ENCODE data around the gene SNED1.

The SNED1 gene

DNA sequence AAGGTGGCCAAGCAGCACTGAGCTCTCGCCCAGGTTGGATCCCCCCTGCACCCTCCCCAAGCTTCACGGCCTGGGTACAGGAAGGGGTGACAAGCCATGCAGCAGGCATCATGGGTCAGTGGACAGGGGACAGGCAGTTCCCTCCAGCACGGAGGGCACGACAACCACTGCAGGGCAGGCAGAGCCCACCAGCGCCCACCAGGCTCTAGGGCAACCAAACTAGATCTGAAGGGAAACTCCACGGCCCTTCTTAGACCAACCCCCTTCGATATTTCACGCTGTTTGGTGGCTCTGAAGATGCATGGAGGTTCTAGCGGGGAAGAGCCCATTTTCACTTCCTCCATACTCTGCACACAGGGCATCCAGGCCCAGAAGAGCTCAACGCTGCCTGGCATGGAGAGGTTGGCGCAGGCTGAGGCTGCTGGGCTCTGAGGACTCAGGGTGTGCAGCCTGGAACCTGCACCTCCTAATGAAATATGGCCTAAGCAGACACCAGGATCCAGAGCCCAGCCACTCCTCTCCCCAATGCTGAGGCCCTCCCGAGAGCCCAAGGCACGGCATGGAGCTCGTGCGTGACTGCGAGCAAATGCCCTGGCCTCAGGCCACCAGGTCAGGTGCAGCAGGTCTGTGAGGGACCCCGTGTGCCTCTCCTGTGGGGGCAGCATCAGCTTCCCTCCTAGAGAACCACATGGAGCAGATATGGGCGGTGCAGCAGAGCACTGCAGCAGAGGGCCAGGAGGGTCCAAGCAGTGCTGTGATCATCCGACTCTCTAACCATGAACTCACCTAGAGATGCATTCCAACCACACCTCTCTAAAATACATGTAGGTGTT lies 112.4 kb downstream of the SNED1 start:
- no peak for DNase-seq

DNA sequence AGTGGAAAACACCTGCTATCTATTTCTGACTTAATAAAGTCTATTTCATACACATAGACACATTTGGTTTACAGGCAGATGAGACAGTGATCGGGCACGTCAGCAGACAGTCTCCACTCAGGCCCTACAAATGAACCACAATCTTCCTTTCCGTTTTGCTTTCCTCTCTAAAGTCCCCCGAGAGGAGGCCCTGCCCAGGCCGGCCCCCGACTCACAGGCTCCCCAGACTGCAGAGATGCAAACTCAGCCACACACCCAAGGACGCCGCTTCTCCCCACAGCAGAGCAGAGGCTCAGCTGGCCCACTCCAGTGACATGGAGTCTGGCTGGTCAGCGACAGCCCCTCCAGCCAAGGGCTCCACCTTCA lies 113.0 kb downstream of the SNED1 start:
- no peak for DNase-seq

DNA sequence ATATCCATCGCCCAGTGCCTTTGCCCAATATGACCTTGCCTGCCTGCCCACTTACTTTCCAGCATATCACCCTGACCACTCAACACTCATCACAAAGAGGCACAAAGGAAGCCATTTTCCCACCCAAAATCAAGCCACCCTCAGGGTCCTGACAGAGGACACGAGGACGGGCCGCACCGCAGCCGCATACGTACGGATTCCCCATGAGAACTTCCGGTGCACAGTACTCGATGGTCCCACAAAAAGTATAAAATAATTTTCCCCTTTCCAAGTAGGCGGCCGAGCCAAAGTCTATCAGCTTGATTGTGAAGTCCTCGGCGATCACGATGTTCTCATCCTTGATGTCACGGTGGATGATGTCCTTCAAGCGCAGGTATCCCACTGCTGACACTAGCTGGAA lies 113.6 kb downstream of the SNED1 start:
- DNase-seq, result no peak

DNA sequence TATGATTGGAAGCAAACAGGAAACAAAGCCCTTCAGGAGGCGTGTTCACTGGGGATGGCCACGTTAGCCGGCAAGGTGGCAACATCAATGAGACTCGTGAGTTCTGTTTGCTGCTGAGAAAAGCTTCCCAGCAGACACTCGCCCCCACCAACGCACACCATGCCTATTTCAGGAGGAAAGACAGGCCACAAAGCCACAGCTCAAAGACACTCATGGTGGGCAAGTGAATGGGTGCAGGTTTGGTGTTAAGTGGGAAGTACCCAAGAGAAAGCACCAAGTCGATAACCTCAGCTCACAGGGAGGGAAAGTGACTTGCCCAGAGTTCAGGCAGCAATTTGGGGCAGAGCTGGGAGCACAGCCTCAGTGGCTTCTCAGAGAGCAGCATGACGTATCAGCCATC lies 114.2 kb downstream of the SNED1 start:
- no peak for DNase-seq

DNA sequence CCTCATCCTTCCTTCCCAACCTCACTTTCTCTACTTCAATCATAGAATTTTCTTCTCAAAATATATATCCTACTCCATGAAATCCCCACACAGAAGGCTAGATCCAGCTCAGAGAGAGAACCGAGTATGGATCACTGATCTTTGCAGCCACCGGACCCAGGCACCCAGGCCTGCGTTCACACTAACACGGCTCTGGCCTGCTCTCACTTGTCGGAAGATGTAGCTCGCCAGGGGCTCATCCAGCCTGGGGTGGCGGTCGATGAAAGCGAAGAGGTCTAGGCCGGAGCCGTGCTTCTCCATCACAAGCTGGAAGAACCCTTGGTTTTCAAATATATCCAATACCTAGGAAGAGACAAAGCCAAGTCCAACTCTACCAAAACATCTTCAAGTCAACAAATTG lies 116.4 kb downstream of the SNED1 start:
- no peak for DNase-seq

DNA sequence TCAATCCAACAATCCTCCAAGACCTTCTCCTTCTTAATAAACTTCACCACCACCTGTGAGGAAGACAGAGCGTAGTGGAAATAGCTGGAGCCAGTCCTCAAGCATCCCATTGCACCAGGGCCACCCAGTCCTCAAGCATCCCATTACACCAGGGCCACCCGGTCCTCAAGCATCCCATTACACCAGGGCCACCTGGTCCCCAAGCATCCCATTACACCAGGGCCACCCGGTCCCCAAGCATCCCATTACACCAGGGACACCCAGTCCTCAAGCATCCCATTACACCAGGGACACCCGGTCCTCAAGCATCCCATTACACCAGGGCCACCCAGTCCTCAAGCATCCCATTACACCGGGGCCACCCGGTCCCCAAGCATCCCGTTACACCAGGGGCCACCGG lies 116.9 kb downstream of the SNED1 start:
- no peak for DNase-seq

DNA sequence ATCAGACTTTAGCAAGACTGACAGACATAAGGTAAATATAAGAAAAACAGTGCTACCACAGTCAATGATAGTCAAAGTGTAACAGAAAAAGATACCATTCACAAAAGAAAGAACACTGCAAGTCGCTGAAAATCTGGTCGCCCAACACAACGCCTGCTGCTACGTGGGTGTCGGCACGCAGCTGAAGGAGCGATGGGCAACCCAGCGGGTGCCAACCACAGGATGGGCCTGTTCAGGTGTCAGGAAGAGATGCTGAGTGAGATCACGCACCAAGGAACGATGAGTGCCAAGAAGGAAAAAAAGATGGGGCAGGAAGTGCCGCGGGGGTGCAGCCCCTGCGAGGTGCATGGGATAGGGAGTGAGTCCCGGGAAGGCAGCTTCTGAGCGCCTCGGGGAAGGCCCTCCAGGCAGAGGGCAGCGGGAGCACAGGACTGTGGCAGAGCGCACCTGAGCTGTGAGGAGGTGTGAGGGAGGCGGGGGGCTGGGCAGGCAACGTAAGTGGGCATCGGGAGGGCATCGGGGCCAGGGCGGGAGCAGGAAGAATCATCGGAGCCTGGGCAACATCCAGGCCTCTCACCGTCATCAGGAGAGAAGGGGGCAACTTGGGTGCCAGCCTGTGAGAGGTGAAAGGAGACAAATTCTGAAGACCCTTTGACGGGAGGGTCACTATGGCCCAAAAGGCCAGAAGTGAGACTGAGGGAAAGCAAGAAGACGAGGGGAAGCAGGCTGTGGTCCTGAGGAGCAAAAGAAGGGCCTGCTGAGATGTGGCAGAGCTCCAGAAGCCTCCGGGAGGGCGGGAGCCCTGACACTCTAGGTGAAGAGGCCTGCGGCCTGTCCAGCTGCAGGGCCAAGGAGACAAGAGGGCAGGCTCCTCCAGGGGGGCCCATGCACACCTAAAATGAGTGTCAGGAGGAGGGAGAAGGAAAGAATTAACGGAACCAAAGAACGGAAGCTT lies 118.5 kb downstream of the SNED1 start:
- DNase-seq, result no peak

DNA sequence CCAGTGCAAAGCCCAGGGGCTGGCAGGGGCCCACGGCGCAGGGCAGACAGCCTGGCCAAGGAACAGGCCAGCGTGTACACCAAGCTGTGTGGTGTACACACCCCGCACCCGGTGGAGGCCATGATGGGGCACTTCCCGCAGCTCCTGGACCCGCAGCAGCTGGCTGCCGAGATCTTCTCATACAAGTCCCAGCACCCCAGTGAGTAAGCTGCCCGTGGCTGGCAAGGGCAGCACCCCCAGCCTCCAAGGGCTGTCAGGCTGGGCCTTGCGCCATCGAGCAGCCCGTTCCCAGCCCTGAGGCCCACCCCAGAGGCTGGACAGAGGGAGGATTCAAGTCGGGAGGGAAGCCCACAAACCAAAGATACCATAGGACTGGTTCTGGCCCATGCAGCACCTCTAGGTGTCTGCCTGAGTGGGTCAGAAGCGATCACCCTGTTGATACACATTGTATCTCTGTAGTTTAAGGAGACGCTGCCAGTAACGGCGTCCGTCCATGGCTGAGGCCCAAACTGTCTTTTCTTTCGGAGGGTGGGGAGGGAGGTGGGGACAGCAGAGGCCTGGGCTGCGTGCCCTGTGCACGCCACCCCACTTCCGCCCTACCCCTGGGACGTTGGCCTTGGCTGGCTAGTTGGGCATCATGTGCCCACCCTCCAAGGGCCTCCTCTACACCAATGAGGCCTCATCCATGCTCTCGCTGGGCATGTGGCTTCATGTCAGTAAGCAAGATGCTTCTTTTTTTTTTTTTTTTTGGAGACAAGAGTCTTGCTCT lies 120.5 kb downstream of the SNED1 start:
- no peak for DNase-seq

DNA sequence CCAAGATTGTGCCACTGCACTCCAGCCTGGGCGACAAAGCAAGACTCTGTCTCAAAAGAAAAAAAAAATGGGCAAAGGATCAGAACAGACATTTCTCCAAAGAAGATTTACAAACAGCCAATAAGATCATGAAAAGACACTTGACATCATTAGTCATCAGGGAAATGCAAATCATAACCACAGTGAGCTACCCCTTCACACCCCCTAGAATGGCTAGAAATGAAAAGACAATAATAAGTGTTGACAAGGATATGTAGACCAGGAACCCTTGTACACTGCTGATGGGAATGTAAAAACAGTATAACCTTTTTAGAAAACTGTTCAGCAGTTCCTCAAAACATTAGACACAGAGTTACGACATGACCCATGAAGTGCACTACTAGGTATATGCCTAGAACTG lies 122.0 kb downstream of the SNED1 start:
- no peak for DNase-seq

DNA sequence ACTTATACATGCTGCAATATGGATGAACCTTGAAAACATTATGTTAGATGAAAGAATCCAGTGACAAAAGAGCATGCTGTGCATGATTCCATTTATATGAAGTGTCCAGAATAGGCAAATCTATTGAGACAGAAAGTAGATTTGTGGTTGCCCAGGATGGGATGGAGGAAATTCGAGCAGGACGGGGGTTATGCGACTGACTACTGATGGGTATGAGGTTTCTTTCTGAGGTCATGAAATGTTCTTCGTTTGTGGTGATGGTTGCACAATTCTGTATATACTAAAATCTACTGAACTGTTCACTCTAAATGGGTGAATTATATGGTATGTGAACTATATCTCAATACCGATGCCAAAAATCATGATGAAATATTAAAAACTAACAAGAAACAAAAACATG lies 122.6 kb downstream of the SNED1 start:
- no peak for DNase-seq

DNA sequence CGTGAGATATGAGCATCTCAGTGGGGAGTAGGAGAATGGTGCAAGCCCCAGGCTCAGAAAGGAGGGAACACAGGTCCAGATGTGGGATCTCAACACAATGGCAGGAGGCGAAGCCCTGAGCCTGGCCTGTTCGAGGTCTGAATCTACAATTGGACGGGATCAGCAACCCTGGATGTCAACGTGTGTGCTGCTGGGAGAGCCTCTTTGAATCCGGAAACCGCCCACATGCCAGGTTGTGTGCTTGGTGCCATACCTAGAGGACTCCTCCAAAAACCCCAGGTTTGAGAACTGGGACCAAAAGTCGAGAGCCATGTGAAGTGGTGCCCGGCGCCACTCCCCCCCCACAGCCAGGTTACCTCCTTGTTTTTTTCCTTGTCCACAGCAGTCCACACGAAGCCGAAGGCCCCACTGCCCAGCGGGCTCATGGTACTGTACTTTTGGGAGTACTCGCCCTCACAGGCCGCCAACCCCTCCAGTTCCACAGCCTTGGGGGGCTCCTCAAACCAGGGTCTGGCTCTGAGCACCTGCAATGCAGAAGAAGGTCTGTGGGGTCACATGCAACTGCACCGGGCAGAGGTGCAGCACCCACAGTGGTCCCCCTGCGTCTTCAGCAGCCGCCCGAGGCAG lies 124.1 kb downstream of the SNED1 start:
- DNase-seq, result no peak

DNA sequence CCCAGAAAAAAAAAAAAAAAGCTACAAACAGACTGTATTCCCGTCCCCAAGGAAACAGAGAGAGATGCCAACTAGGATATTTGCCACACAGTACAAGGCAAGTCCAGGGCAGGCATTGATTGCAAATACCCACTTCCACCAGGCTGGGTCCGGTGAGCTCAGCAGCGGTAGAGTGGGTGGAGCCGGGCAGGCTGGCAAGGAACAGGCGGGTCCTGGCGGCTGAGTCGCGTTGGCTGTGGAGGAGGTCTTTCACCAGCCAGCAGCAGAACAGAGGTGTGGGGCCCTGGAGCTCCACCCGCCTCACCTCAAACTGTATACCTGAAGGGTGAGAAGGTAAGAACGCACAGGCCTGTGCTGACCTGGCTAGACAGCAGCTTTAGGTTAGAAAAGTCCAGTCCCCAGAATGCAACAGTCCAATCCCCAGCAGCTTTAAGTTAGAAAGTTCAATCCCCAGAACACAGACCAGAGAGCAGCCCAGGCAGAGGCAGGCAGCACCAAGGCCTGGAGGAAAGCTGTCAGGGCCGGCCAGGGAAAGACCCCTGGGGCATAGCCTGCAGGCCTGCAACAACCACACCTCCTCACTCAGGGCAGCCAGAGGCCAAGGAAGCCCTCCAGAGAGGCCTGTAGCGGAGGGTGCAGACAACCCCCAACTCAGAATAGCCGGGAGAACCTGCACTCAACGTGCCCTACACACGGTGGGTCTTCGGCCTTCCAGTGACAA lies 125.6 kb downstream of the SNED1 start:
- no peak for DNase-seq

DNA sequence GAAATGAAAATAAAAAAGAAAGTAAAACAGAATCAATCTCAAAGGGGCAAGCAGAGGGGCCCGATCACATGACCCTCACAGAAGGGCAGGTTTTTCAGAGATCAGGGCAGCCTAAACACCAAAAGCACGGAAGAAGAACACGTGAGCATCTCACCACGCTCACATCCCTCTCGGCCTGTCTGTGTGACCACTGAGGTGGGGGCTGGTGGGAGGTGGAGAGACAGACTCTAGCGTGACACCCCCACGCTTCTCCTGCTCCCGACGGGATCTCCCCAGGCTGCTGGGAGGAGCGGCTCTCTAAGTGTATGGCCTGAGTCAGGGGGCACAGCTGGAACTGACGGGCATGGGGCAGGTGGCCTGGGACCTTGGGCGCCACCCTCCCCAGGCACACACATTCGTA lies 127.2 kb downstream of the SNED1 start:
- no peak for DNase-seq

DNA sequence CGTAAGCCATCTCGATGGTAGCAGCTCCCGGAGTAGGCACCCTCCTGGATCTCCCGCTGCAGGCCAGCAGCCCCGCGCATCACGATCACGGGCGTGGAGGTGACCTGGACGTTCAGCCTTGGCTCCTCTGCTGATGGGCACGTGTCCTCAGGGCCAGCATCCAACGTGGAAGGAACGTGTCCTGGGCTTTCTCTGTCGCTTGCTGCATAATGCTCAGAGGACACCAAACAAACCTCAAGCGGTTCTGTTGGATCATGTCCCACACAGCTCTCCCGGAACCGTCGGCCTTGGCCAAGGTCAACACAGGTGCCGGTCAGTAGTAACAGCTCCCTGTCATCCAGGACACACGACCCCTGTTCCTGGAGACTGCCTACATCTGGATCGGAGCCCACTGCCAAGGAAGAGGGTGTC lies 127.8 kb downstream of the SNED1 start:
- no peak for DNase-seq

DNA sequence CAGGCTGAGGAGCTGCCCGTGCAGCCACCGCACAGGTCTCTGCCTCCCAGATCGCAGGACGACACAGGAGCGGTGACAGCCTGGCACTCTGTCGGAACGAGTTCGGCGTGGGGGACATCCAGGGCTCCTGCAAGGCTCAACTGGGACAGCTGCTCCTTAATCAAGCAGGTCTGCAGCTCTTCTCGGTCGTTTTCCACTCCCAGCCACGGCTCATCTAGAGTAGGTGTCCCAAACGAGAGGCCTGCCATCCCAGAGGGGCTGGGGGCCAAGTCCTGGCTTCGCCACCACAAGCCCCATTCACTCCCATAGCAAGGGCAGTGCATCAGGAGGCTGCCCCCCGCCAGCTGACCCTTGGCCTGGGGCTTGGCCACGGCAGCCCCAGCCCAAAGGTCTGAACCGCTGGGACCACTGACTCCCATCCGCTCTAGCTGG lies 128.4 kb downstream of the SNED1 start:
- no peak for DNase-seq

DNA sequence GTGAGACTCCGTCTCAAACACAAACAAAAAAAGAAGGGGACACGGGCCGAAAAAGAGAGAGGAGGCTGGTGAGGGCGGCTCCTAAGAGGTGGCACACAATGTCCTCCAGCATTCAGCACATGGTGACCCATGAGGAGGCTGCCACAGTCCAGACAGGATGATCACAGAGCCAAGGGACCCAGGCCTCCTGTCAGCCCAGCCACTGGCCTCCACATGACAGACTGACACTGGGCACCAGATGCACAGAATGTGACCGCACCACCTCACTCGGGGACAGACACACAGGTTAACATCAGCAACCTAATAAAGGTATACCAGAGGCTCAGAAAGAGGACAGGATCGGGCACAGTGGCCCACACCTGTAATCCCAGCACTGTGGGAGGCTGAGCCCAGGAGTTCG lies 129.8 kb downstream of the SNED1 start:
- DNase-seq, result no peak

DNA sequence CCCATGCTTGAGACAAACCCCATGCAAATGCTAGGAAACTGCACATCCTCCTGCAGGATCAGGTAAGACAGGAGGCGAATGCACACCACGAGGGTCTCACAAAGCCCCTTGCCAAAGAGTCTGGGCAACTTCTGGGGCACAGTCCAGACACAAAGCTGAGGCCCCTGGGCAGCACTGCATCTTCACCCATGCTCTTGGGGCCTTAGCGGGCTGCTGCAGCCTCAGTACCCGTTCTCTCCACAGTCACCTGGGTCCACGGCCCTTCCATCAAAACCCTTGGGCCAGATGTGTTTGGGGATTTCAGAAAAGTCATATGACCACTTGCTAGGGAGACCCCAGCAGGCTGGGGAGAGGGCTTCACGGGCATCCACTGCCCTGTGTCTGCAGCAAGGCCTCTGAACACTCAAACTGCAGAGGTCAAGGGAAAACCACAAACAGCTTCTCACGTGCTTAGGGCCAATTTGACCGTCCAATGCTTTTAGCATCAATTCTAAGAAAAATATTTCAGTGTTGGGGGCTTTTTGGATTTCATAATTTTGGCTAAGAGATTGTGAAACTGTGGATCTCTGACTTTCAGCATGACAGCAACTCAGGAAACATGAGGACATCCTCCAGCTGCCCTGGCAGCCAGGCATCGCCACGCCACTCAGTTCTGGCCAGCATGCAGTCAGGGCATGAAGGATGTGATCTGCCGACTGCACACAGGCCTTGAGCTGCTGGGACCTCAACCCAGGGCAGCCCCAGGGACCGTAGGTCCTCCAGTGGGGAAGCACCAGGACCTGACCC lies 130.9 kb downstream of the SNED1 start:
- no peak for DNase-seq

DNA sequence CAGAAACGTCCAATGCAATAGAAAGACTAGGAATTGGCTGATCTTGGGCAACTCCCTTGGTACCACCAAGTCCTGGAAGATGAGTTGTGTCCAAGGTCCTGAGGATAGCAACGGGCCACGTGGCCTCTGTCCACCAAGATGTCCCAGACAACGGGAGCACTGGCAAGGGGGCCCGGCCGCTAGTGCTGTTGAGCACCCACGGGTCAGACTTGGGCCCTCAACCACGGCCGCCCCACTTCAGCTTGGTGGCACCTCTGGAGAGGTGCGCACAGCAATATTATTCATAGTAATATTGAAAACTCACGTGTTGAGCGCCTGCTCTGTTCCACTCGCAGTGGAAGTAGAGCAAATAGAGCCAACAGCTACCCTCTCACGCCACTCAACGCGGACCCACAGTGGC lies 131.9 kb downstream of the SNED1 start:
- no peak for DNase-seq

DNA sequence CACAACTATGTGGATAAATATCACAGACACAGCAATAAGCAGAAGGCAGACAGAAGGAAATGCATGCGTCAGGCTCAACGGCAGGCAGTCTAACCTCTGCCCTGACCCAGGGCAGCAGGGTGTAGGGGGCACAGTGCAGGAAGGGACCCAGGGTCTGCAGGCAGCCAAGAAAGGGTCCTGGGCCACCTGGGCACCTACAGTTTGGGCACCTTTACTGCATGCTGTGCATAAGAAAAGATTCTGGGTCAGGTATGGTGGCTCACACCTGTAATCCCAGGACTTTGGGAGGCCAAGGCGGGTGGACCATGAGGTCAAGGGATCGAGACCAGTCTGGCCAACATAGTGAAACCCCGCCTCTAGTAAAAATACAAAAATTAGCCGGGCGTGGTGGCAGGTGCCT lies 133.1 kb downstream of the SNED1 start:
- no peak for DNase-seq

DNA sequence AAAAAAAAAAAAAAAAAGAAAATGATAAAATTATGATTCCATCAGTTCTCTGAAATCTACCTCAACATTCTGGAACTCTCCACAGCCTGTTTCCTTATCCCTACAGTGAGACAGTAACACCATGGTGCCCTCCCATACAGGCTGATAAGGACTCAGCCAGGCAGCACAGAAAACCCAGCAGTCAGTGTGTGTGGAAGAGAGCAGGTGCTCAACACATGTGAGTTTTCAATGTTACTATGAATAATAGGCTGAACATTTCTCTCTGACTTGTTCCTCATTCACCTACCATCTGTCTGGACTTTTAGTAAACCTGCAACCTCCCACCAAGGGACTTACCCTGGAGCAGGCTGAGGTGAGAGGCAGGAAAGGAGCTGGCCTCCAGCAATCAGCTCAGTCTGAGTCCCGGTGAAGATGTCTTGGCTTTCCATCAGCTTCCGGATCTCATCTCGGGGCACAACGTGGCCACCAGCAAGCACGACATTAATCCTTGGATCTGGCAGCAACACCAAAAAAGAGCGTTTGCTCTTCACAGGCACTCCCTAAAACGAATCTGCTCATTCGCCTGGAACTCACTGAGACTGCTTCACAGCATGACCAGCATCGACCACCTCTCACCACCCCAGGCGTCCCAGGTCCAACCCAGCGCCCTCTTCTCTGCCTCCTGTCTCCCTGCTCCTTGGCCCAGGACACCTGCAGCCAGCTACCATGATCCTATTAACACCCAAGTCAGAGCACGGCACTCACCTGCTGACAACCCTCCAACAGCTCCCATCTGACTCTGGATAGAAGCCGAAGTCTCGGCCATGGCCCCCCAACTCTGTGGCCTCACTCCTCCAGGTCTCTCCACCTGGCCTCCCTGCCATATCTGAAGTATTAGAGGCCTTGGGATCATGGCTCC lies 134.4 kb downstream of the SNED1 start:
- DNase-seq, result no peak
